Activated CD4-positive, alpha-beta T cell treated with anti-CD3 and anti-CD28 coated beads, Interleukin-2, amount 50 U/mL, for 24 hours (primary cell): ENCODE results near the gene NEK6.
A peak's percentile ranks its signal among the peaks of the same experiment; 100 is the strongest.
"Not testable (repeated sequence)": the region's sequence is repeated elsewhere in the genome, so short reads cannot be mapped to it uniquely, and the experiment has no call there.

Experiments
- DNase-seq, 2 donors: peaks; one replicate each; pipeline ENCODE4 v3.0.0-alpha.2; 2020; ENCODE audit warnings: low read depth in 1 of 2, low spot score in 1 of 2

The NEK6 gene

GRCh38 chr9:124225945-124226344 lies 31.8 kb upstream of the NEK6 start:
- DNase-seq = no peak

- no peak for DNase-seq
These were observed 29.2 kb upstream of the NEK6 start for GRCh38 chr9:124228516-124228915.

- DNase-seq = no peak
These were observed 26.5 kb upstream of the NEK6 start for GRCh38 chr9:124231095-124231737.

- no peak for DNase-seq
These were observed 19.1 kb upstream of the NEK6 start for GRCh38 chr9:124238546-124239140.

- DNase-seq = no peak
These were observed 18.3 kb upstream of the NEK6 start for GRCh38 chr9:124239249-124240073.

GRCh38 chr9:124242331-124243194 lies 15.2 kb upstream of the NEK6 start:
- no peak for DNase-seq

GRCh38 chr9:124247393-124247792 lies 10.4 kb upstream of the NEK6 start:
- not testable (repeated sequence) for DNase-seq

- DNase-seq = no peak
These were observed 9.7 kb upstream of the NEK6 start for GRCh38 chr9:124248066-124248465.

- no peak for DNase-seq
These were observed 8.8 kb upstream of the NEK6 start for GRCh38 chr9:124248960-124249359.

GRCh38 chr9:124251204-124251603 lies 6.5 kb upstream of the NEK6 start:
- DNase-seq = no peak

- DNase-seq = no peak
These were observed 6.0 kb upstream of the NEK6 start for GRCh38 chr9:124251605-124252378.

- not testable (repeated sequence) for DNase-seq
These were observed 4.9 kb upstream of the NEK6 start for GRCh38 chr9:124252878-124253277.

- DNase-seq = peak in 1 of 2 donors; percentile 34
These were observed 3.5 kb upstream of the NEK6 start for GRCh38 chr9:124254261-124254682.

- DNase-seq = no peak
These were observed 2.5 kb upstream of the NEK6 start for GRCh38 chr9:124255222-124255621.

GRCh38 chr9:124256517-124257069 lies 1.2 kb upstream of the NEK6 start:
- DNase-seq = no peak

- DNase-seq = no peak
These were observed 492 bp upstream of the NEK6 start for GRCh38 chr9:124257070-124257843.

GRCh38 chr9:124258607-124259157 lies 933 bp downstream of the NEK6 start:
- DNase-seq = no peak

GRCh38 chr9:124259158-124259808 lies 1.5 kb downstream of the NEK6 start:
- DNase-seq = no peak
